GM12878 (cell line): Measurements from ENCODE around the gene FDPS. TPM values are rescaled to one million over a fixed set of nuclear protein-coding genes. Genes with fewer than 3 reads are reported as not detected.
A peak's percentile ranks its signal among the peaks of the same experiment; 100 is the strongest.

Source experiments
- BACH1 ChIP-seq: fragments of 450-650 bp; IDR thresholded peaks from 2 replicates; pipeline ENCODE4 v1.6.1; 2017; ENCODE audit warnings: mild to moderate bottlenecking, borderline replicate concordance
- MTA3 ChIP-seq: IDR thresholded peaks from 2 replicates; pipeline ENCODE4 v1.6.1; 2012; ENCODE audit warnings: low read length, inconsistent platforms, borderline replicate concordance
- POLR2AphosphoS2 ChIP-seq: IDR thresholded peaks from 2 replicates; pipeline ENCODE4 v1.6.1; 2011; ENCODE audit warnings: low read depth, mild to moderate bottlenecking, low read length, improper control_type of control experiment, moderate library complexity
- polyA plus RNA-seq, 11 experiments: library from polyadenylated mRNA; depleted of rRNA in 4 of 11; unstranded in 6 of 11; stranded (reverse) in 5 of 11; fragments of >200 nt; fragmentation: Nextera tagmentation in 4 of 11; fragmentation: Illumina TruSeq in 1 of 11; extraction: Ambion mirVana in 4 of 11; extraction: Trizol in 1 of 11; gene quantifications; 1 replicate in 1 of 11; 2 replicates in 10 of 11; pipeline versions ENCODE4 v1.2.1 to v1.2.3, GENCODE V29; 2011 to 2016; ENCODE audit warnings: inconsistent platforms in 2 of 11, missing spikeins in 2 of 11, low read depth in 1 of 11
- total RNA-seq, 4 experiments: library from RNA; depleted of rRNA in 3 of 4; stranded (reverse); fragments of >200 nt in 3 of 4; fragmentation: Illumina TruSeq in 1 of 4; extraction: Trizol in 1 of 4; gene quantifications; 2 replicates each; pipeline versions ENCODE4 v1.2.1 to v1.2.3, GENCODE V29; 2013 to 2021
- TF ChIP-seq, protein P1 (sequence below): fragments of 450-650 bp; IDR thresholded peaks from 2 replicates; pipeline ENCODE4 v1.6.1; 2016; ENCODE audit warnings: mild to moderate bottlenecking
- TF ChIP-seq, protein P2 (sequence below): IDR thresholded peaks from 2 replicates; pipeline ENCODE4 v1.6.1; 2011; ENCODE audit warnings: borderline replicate concordance, low read depth, mild to moderate bottlenecking, moderate library complexity, low read length; ENCODE audit not compliant: insufficient read depth, poor library complexity, severe bottlenecking

FDPS gene
- total and polyA plus RNA-seq, 10 of the 15 experiments (the other 5 are each of a cell fraction or from before 2014, with no cell fraction given): 405 to 1,156 (median 487) TPM

DNA sequence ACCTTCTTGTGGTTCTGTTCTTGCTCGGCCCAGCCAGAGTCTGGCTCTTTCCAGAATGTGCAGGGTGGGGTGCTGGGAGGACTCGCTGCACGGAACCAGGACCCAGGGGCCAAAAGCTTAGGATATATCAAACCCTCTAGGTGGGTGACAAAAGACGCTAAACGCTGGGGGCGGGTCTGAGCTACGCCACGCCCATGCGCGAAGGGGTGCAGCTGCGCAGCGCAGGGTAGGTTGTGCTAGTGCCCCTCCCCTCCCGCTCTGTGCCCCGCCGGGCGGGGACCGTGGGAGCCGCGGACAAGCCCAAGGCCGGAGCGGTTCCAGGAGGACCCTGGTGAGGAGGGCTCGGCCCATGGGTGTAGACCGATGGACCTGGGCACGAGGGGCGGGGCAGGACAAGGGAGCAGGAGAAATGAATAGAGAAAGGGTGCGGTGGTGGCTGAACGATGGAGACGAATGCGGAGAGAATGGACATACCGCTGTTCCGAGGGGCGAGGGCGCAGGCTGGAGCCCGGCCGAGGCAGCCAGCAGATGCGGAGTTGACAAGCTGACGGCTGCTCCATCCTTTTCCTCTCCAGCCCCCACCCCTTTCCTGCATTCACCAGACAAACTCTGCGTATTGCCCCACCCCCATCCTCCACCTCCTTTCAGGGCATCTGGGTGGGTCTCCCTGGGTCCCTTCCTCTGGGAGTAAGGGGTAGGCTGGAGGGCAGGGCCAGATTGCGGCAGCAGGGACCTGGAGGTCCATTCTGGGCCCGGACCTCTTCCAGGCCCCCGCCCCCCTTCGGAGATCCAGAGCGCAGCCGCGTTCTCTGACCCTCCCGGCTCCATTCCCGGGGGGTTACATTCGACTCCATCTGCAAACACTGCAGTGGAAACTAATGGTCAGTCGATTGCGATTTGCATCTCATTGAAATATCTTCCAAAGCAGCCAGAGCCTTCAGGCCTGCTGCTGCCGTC lies 12.3 kb downstream of the FDPS start, which contains the start of gene RUSC1 (continued):
- TF ChIP-seq, protein P1, sequence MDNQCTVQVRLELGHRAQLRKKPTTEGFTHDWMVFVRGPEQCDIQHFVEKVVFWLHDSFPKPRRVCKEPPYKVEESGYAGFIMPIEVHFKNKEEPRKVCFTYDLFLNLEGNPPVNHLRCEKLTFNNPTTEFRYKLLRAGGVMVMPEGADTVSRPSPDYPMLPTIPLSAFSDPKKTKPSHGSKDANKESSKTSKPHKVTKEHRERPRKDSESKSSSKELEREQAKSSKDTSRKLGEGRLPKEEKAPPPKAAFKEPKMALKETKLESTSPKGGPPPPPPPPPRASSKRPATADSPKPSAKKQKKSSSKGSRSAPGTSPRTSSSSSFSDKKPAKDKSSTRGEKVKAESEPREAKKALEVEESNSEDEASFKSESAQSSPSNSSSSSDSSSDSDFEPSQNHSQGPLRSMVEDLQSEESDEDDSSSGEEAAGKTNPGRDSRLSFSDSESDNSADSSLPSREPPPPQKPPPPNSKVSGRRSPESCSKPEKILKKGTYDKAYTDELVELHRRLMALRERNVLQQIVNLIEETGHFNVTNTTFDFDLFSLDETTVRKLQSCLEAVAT: no peak
- TF ChIP-seq POLR2AphosphoS2 (peak; percentile 72; the same call in 1 of the 2 replicates), BACH1 (peak; percentile 35; the same call in 1 of the 2 replicates), MTA3 (peak; percentile 69; the same call in 1 of the 2 replicates)
- TF ChIP-seq, protein P2, sequence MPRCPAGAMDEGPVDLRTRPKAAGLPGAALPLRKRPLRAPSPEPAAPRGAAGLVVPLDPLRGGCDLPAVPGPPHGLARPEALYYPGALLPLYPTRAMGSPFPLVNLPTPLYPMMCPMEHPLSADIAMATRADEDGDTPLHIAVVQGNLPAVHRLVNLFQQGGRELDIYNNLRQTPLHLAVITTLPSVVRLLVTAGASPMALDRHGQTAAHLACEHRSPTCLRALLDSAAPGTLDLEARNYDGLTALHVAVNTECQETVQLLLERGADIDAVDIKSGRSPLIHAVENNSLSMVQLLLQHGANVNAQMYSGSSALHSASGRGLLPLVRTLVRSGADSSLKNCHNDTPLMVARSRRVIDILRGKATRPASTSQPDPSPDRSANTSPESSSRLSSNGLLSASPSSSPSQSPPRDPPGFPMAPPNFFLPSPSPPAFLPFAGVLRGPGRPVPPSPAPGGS: peak; percentile 78
